MCF 10A (cell line): ENCODE data around the gene SNX19. TPM values are rescaled to one million over a fixed set of nuclear protein-coding genes. Genes with fewer than 3 reads are reported as not detected.

Experiments
- BruUV-seq: library from RNA; stranded (reverse); fragments of 400-500 nt; replicated peaks from 2 replicates; lab custom pipeline; 2021; lab: Mats Ljungman, UMichigan
- CTCF ChIA-PET: fragments of 300-600 bp; sonication (Branson Sonifier 250); formaldehyde crosslinking; extraction: SDS; loops from one replicate; lab custom pipeline; 2021; ENCODE audit warnings: antibody characterized with exemption, inconsistent platforms; lab: Yijun Ruan, JAX
- POLR2A ChIA-PET: fragments of 300-600, 350-650 bp; sonication (Branson Sonifier 250); formaldehyde crosslinking; extraction: SDS; loops from one replicate; lab custom pipeline; 2020; ENCODE audit warnings: antibody characterized with exemption, inconsistent platforms; lab: Yijun Ruan, JAX
- DNase-seq: peaks from one replicate; pipeline ENCODE4 v3.0.0-alpha.2; 2018; ENCODE audit not compliant: unreplicated experiment
- H3K27ac Mint-ChIP-seq: one replicate; pipeline ENCODE4 v1.8.0; 2022; ENCODE audit warnings: mild to moderate bottlenecking, low read depth, mixed read lengths; ENCODE audit not compliant: unreplicated experiment
- H3K27me3 Mint-ChIP-seq: one replicate; pipeline ENCODE4 v1.8.0; 2022; ENCODE audit warnings: mixed read lengths; ENCODE audit not compliant: insufficient read depth, unreplicated experiment
- H3K36me3 Mint-ChIP-seq: one replicate; pipeline ENCODE4 v1.8.0; 2022; ENCODE audit warnings: mild to moderate bottlenecking, moderate library complexity, mixed read lengths; ENCODE audit not compliant: insufficient read depth, unreplicated experiment
- H3K4me1 Mint-ChIP-seq: one replicate; pipeline ENCODE4 v1.8.0; 2022; ENCODE audit warnings: mixed read lengths; ENCODE audit not compliant: insufficient read depth, unreplicated experiment
- H3K4me3 Mint-ChIP-seq: one replicate; pipeline ENCODE4 v1.8.0; 2022; ENCODE audit warnings: mild to moderate bottlenecking, moderate library complexity, mixed read lengths; ENCODE audit not compliant: unreplicated experiment
- H3K9me3 Mint-ChIP-seq: one replicate; pipeline ENCODE4 v1.8.0; 2022; ENCODE audit warnings: mixed read lengths; ENCODE audit not compliant: unreplicated experiment
- intact Hi-C: fragments of 100-400 bp; cut with micrococcal nuclease; formaldehyde crosslinking; loops from 2 replicates; pipeline ENCODE4 v1.14.1; 2022
- total RNA-seq: library from RNA; stranded (reverse); gene quantifications from 2 replicates; pipeline ENCODE4 v1.2.3, GENCODE V29; 2022
- TF ChIP-seq, protein P1 (sequence below): fragments of 200-600 bp; IDR thresholded peaks from one replicate; pipeline ENCODE4 v1.8.0; 2022; ENCODE audit warnings: antibody characterized with exemption, mild to moderate bottlenecking; ENCODE audit not compliant: unreplicated experiment

The SNX19 gene
- total RNA-seq, 1 experiment from 2014 or later: 53.5 TPM

DNA sequence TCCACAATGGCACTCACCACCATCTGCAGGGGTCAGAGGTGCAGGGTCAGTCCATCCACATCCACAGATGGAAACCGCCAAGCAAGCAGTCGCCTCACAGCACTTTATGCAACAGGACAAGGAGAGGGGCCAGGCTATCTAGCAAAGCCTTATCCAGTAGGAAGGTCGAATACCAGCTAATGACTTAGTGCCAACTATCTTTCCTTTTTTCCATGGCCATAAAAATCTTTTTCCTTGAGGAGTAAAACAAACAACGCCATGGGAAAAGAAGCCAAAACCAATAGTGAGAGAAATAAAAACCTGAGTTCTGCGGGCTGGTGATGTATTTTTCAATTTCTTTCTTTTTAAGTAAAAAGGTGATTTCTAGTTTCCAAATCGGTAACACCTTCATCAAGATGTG, 8.2 kb downstream of the SNX19 start:
- Mint-ChIP-seq H3K27me3 (no peaks in the 10 kb centered on the region), H3K4me1 (peaks cover 23% of the 10 kb centered on the region), H3K9me3 (no peaks in the 10 kb centered on the region), H3K27ac (no peak overlapping the region), H3K36me3 (peaks cover 81% of the 10 kb centered on the region), H3K4me3 (no peak overlapping the region)
- intact Hi-C loops: no loop called here
- ChIA-PET CTCF (interaction anchor here (0.5 to 2.0 kb wide), 3 partner anchors 14 to 475 kb away, joined by 3 to 8 read pairs (median 5); no protein-coding TSS in a partner anchor), POLR2A (interaction anchor here (0.7 kb wide), 1 partner anchor 1764 kb away, joined by 4 read pairs; no protein-coding TSS in a partner anchor)
- TF ChIP-seq, protein P1, sequence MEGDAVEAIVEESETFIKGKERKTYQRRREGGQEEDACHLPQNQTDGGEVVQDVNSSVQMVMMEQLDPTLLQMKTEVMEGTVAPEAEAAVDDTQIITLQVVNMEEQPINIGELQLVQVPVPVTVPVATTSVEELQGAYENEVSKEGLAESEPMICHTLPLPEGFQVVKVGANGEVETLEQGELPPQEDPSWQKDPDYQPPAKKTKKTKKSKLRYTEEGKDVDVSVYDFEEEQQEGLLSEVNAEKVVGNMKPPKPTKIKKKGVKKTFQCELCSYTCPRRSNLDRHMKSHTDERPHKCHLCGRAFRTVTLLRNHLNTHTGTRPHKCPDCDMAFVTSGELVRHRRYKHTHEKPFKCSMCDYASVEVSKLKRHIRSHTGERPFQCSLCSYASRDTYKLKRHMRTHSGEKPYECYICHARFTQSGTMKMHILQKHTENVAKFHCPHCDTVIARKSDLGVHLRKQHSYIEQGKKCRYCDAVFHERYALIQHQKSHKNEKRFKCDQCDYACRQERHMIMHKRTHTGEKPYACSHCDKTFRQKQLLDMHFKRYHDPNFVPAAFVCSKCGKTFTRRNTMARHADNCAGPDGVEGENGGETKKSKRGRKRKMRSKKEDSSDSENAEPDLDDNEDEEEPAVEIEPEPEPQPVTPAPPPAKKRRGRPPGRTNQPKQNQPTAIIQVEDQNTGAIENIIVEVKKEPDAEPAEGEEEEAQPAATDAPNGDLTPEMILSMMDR: no peak
- no TSS peak for BruUV-seq
- no peak for DNase-seq

- Mint-ChIP-seq H3K4me1 (peaks cover 22% of the 10 kb centered on the region), H3K27ac (no peak overlapping the region), H3K36me3 (peaks cover 83% of the 10 kb centered on the region), H3K4me3 (no peak overlapping the region), H3K9me3 (no peaks in the 10 kb centered on the region), H3K27me3 (no peaks in the 10 kb centered on the region)
- TF ChIP-seq, protein P1: no peak
- intact Hi-C loops: no loop called here
- BruUV-seq: no TSS peak
- ChIA-PET CTCF (interaction anchor here (1.6 to 2.0 kb wide), 3 partner anchors 11 to 15 kb away, joined by 6 to 8 read pairs (median 8); no protein-coding TSS in a partner anchor), POLR2A (interaction anchor here (0.6 to 0.8 kb wide), 2 partner anchors 8 to 101 kb away, joined by 3 read pairs; no protein-coding TSS in a partner anchor)
- no peak for DNase-seq
Observed at GRCh38 chr11:130907229-130907628, 9.1 kb downstream of the SNX19 start.

GRCh38 chr11:130906616-130907015, 9.7 kb downstream of the SNX19 start:
- Mint-ChIP-seq H3K4me3 (no peak overlapping the region), H3K4me1 (peaks cover 22% of the 10 kb centered on the region), H3K36me3 (peaks cover 83% of the 10 kb centered on the region), H3K27ac (no peak overlapping the region), H3K27me3 (no peaks in the 10 kb centered on the region), H3K9me3 (no peaks in the 10 kb centered on the region)
- TF ChIP-seq, protein P1: no peak
- intact Hi-C loops: no loop called here
- POLR2A ChIA-PET: interaction anchor here (0.8 to 0.9 kb wide), 2 partner anchors 9 kb away, joined by 3 read pairs; no protein-coding TSS in a partner anchor
- no TSS peak for BruUV-seq
- CTCF ChIA-PET: interaction anchor here (0.8 to 2.0 kb wide), 4 partner anchors 9 to 15 kb away, joined by 3 to 8 read pairs (median 7); partner anchors contain the start of gene SNX19
- no peak for DNase-seq

GRCh38 chr11:130905512-130905911, 10.8 kb downstream of the SNX19 start:
- Mint-ChIP-seq H3K36me3 (peaks cover 84% of the 10 kb centered on the region), H3K27me3 (no peaks in the 10 kb centered on the region), H3K27ac (no peak overlapping the region), H3K4me3 (no peak overlapping the region), H3K4me1 (peaks cover 22% of the 10 kb centered on the region), H3K9me3 (no peaks in the 10 kb centered on the region)
- TF ChIP-seq, protein P1: no peak
- ChIA-PET CTCF (interaction anchor here (0.7 to 4.5 kb wide), 7 partner anchors 11 to 474 kb away, joined by 3 to 36 read pairs (median 7); partner anchors contain the start of gene SNX19), POLR2A (no interaction called here)
- no peak for DNase-seq
- intact Hi-C loops: no loop called here
- BruUV-seq: no TSS peak
